G401.6 (cell line): ENCODE measurements around the gene MPV17L2.

Experiments
- FAIRE-seq: peaks from 2 replicates; lab custom pipeline; 2012; peaks lifted over from hg19 to GRCh38; lab: Jason Lieb, UNC

Gene MPV17L2

GRCh38 chr19:18160971-18161635 lies 31.9 kb upstream of the MPV17L2 start:
- no peak for FAIRE-seq

GRCh38 chr19:18161636-18162002 lies 31.4 kb upstream of the MPV17L2 start:
- no peak for FAIRE-seq

DNA sequence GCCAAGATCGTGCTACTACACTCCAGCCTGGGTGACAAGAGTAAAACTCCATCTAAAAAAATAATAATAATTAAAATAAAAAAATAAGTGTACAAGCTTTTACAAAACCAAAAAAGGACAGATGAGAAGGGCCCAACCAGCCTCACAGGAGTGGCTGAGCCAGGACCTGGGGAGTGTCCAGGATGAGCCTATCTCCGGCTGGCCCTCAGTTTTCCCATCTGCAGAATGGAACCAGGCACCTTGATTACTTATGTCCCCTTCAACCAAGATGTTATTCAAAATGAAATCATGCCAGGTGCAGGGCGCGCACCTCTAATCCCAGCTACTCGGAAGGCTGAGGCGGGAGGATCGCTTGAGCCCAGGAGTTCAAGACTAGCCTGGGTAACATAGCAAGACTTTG lies 28.9 kb upstream of the MPV17L2 start:
- FAIRE-seq, result no peak

GRCh38 chr19:18165794-18166544 lies 27.0 kb upstream of the MPV17L2 start:
- no peak for FAIRE-seq

DNA sequence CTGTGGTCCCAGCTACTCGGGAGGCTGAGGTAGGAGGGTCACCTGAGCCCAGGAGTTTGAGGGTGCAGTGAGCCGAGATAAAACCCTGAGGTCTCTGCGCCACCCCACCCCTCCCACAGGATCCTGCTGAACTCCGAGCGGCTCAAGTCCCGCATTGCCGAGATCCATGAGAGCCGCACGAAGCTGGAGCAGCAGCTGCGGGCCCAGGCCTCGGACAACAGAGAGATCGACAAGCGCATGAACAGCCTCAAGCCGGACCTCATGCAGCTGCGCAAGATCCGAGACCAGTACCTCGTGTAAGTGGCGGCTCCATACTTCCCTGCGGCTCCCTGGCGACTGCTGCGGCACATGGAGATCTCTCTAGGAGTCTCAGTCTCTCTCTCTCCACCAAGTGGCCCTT lies 26.0 kb upstream of the MPV17L2 start:
- no peak for FAIRE-seq

DNA sequence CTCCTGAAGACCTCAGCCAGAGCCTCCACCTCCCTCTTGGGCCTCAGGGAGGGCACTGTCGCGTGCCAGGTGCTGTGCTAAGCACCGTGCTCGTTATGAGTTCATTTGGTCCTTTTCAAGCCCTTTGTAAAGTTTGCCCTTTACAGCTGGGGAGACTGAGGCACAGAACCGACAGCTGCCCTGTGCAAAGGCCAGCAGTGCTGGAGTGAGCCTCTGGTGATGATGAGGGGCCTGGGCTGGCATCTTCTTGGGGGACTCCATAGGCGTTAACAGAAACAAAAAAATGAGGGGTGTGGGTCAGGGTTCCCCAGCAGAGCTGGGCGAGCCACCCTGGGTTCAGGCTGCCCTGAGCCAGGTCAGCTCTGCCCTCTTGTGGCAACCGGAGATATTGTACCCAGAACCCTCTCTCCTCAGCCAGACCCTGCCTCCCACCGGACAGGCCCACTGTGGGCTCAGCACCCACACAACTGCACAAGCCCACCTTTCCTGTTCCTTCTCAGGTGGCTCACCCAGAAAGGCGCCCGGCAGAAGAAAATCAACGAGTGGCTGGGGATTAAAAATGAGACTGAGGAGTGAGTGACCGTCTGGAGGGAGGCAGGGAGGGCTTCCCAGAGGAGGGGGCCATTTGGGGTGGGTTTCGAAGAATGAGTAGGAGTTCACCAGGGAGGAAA lies 24.9 kb upstream of the MPV17L2 start:
- FAIRE-seq, result no peak

DNA sequence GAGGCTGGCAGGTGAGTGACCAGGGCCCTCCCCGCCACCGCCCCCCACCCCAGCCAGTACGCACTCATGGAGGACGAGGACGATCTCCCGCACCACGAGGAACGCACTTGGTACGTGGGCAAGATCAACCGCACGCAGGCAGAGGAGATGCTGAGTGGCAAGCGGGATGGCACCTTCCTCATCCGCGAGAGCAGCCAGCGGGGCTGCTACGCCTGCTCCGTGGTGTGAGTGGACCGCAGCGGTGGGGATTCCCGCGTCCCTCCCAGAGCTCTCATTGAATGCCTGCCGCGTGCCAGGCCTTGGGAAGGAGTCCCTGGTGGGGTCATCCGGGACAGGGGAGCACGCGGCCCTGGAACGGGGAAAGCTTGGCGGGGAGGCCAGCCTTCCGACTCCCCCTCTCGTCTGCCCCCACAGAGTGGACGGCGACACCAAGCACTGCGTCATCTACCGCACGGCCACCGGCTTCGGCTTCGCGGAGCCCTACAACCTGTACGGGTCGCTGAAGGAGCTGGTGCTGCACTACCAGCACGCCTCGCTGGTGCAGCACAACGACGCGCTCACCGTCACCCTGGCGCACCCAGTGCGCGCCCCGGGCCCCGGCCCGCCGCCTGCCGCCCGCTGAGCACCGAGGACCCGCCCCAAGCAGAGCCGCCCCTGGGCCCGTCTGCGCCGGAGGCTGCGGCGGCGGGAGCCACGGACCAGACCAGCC lies 24.2 kb upstream of the MPV17L2 start:
- FAIRE-seq, result no peak

DNA sequence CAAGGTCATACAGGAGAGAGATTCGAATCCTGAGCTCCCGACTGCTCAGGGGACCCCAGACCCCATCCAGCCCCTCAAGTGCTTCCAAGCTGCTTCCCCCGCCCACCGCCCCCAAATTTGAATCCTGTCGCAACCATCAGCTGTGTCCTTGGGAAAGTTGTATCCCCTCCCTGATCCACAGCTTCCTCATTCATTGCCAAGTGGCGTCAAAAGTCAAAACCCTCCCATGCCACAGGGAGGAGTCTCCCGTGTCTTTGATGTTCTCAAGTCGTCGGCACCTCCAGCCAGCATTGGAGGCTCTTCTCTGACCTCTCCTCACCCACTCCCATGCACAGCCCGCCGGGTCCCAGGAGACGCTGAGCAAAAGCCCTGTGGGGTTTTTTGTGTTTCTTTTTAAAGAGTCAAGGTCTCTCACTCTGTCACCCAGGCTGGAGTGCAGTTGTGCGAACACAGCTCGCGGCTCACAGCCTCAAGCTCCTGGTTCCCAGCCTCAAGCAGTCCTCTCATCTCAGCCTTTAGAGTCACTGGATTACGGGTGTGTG lies 22.2 kb upstream of the MPV17L2 start:
- no peak for FAIRE-seq

- no peak for FAIRE-seq
Measured at GRCh38 chr19:18171605-18172327, 21.3 kb upstream of the MPV17L2 start.

- no peak for FAIRE-seq
Measured at GRCh38 chr19:18172331-18173053, 20.5 kb upstream of the MPV17L2 start.

DNA sequence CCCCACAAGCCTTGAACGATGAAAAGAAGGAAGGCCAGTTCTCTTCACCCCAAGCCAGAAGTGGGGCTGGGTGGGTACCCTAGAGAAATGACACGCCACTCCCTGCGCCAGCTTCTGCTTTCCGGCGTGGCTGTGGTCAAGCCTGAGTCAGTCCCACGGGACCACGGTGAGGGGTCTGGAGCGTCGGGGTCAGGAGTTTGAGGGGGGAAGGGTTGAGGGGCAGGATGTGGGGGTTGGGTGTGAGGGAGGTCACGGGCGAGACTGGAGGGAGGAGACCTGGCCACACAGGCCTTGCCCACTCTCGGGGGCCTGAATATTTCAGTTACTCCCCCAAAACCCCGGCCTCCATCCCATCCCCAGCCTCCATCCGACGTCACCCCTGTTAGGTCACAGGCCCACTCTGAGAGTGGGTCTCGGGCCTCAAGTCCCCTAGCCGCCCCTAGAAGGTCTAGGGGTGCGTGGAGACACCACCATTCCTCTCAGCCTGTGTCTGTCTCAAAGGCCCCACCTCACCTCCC lies 19.9 kb upstream of the MPV17L2 start:
- no peak for FAIRE-seq

GRCh38 chr19:18173572-18174288 lies 19.3 kb upstream of the MPV17L2 start, which contains the start of gene IFI30:
Gene IFI30 (plus strand): TSS chr19:18173813. CDS start chr19:18173842, 29 bp downstream.
- FAIRE-seq, result peak; percentile 87

GRCh38 chr19:18174983-18175382 lies 18.0 kb upstream of the MPV17L2 start:
- no peak for FAIRE-seq

GRCh38 chr19:18176367-18177310 lies 16.4 kb upstream of the MPV17L2 start:
- FAIRE-seq, result no peak

- FAIRE-seq, result no peak
Measured at GRCh38 chr19:18179957-18180356, 13.1 kb upstream of the MPV17L2 start.

DNA sequence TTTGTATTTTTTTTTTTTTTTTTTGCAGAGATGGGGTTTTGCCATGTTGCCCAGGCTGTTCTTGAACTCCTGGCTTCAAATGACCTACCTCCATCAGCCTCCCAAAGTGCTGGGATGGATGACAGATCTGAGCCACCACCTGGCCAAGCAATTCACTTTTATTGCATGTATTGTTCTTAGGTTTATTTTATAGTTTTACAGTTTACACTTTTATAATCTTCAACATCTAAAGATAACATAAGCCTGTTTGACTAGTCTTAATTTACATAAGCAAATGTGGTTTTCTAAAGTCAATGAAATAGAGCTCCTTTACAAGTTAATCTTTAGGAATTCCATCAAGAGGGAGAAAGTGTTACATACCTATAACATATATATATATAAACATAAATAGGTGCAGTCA lies 9.5 kb upstream of the MPV17L2 start:
- no peak for FAIRE-seq

GRCh38 chr19:18185538-18185937 lies 7.5 kb upstream of the MPV17L2 start:
- FAIRE-seq, result no peak

- no peak for FAIRE-seq
Measured at GRCh38 chr19:18190278-18190677, 2.7 kb upstream of the MPV17L2 start.

DNA sequence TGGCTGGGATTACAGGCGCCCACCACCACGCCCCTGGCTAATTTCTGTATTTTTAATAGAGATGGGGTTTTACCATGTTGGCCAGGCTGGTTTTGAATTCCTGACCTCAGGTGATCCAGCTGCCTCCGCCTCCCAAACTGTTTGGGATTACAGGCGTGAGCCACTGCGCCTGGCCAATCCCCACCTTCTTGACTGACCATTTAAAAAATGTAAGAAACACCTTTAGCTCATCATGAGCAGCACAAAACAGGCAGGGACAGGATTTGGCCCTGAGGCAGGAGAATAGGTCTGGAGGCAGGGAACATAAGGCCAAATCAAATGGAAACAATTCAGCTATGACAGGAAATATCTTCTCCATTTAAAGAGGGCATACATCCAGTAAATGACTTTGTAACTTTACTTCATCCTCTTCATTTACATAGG lies 1.4 kb upstream of the MPV17L2 start:
- no peak for FAIRE-seq
